Lung (tissue), 12 donors: Measurements from ENCODE around the gene SCPEP1. TPM values are rescaled to one million over a fixed set of nuclear protein-coding genes. Genes with fewer than 3 reads are reported as not detected.

Experiments used
- ATAC-seq: fragments of 200-7000 bp; cut with Tn5 transposase; one replicate; pipeline ENCODE4 v1.9.1; 2020; ENCODE audit warnings: moderate number of reproducible peaks; ENCODE audit not compliant: insufficient read depth, low FRiP score
- DNase-seq, 3 donors: peaks; one replicate each; pipeline ENCODE4 v3.0.0-alpha.2; 2013 to 2017
- H3K27ac ChIP-seq, 2 donors: one replicate each; pipeline ENCODE4 v1.5.1; 2013; ENCODE audit warnings: mild to moderate bottlenecking in 2 of 2, moderate library complexity in 2 of 2, control low read depth in 1 of 2, inconsistent platforms in 1 of 2, low read depth in 1 of 2, low read length in 1 of 2
- H3K27me3 ChIP-seq, 3 donors: one replicate each; pipeline ENCODE4 v1.5.1; 2013; ENCODE audit warnings: low read length in 2 of 3; ENCODE audit not compliant: control insufficient read depth in 3 of 3, insufficient read depth in 3 of 3
- H3K36me3 ChIP-seq, 4 donors: one replicate each; pipeline ENCODE4 v1.5.1; 2013; ENCODE audit warnings: low read length in 4 of 4, mild to moderate bottlenecking in 1 of 4, moderate library complexity in 1 of 4; ENCODE audit not compliant: control insufficient read depth in 4 of 4, insufficient read depth in 4 of 4
- H3K4me1 ChIP-seq, 5 donors: one replicate each; pipeline ENCODE4 v1.5.1; 2013; ENCODE audit warnings: low read length in 5 of 5, mild to moderate bottlenecking in 2 of 5, moderate library complexity in 1 of 5; ENCODE audit not compliant: control insufficient read depth in 5 of 5, insufficient read depth in 5 of 5
- H3K4me3 ChIP-seq: one replicate; pipeline ENCODE4 v1.5.1; 2013; ENCODE audit warnings: mild to moderate bottlenecking, control low read depth, moderate library complexity
- H3K9ac ChIP-seq, 2 donors: one replicate each; pipeline ENCODE4 v1.5.1; 2013; ENCODE audit warnings: low read length in 2 of 2, control low read depth in 1 of 2; ENCODE audit not compliant: insufficient read depth in 1 of 2
- H3K9me3 ChIP-seq, 4 donors: one replicate each; pipeline ENCODE4 v1.5.1; 2013; ENCODE audit warnings: low read length in 3 of 4, mild to moderate bottlenecking in 1 of 4, moderate library complexity in 1 of 4; ENCODE audit not compliant: control insufficient read depth in 4 of 4, insufficient read depth in 3 of 4
- WGBS, 2 donors: extraction: QIAGEN DNeasy Blood & Tissue Kit; methylation state at CpG; one replicate each; pipeline ENCODE4 v1.1.7; 2013; 5-methylcytosine and 5-hydroxymethylcytosine counted together
- polyA plus RNA-seq, 2 donors: library from polyadenylated mRNA; stranded (reverse); fragments of 200-250 nt; gene quantifications; one replicate each; pipeline ENCODE4 v1.2.1, GENCODE V29; 2013
- total RNA-seq, 2 donors: library from RNA; depleted of rRNA in 1 of 2; stranded (reverse); fragments of >200 nt in 1 of 2; gene quantifications; one replicate each; pipeline ENCODE4 v1.2.1, GENCODE V29; 2014 to 2021
- TF ChIP-seq, protein P1 (sequence below): IDR thresholded peaks from 2 replicates; pipeline ENCODE4 v1.5.1; 2012; ENCODE audit warnings: mild to moderate bottlenecking; ENCODE audit errors: control extremely low read depth, extremely low read depth
- donor health status: control.
- donor health status: control.
- donor health status: Bipolar disorder and iron deficiency.
- donor health status: healthy.
- donor health status: DM: yes; HTN: yes; CAD: no.

SCPEP1 gene
- total and polyA plus RNA-seq, 4 donors, result 49.5 to 122 (median 91.2) TPM

DNA sequence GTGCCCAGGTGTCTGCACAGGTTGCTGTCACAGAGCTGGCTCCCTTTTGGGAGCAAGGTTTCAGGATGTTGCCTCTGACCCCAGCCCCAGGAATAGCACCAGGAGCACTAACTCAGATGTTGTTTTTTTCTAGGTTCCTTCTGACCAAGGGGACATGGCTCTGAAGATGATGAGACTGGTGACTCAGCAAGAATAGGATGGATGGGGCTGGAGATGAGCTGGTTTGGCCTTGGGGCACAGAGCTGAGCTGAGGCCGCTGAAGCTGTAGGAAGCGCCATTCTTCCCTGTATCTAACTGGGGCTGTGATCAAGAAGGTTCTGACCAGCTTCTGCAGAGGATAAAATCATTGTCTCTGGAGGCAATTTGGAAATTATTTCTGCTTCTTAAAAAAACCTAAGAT, 28.1 kb downstream of the SCPEP1 start:
- TF ChIP-seq, protein P1, sequence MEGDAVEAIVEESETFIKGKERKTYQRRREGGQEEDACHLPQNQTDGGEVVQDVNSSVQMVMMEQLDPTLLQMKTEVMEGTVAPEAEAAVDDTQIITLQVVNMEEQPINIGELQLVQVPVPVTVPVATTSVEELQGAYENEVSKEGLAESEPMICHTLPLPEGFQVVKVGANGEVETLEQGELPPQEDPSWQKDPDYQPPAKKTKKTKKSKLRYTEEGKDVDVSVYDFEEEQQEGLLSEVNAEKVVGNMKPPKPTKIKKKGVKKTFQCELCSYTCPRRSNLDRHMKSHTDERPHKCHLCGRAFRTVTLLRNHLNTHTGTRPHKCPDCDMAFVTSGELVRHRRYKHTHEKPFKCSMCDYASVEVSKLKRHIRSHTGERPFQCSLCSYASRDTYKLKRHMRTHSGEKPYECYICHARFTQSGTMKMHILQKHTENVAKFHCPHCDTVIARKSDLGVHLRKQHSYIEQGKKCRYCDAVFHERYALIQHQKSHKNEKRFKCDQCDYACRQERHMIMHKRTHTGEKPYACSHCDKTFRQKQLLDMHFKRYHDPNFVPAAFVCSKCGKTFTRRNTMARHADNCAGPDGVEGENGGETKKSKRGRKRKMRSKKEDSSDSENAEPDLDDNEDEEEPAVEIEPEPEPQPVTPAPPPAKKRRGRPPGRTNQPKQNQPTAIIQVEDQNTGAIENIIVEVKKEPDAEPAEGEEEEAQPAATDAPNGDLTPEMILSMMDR, result no peak
- Histone ChIP-seq H3K27ac (no peak overlapping the region), H3K9ac (no peak overlapping the region), H3K4me1 (no peaks in the 10 kb centered on the region), H3K27me3 (no peaks in the 10 kb centered on the region), H3K9me3 (no peaks in the 10 kb centered on the region), H3K36me3 (peaks cover 0 to 13% (median 6%) of the 10 kb centered on the region in 4 donors), H3K4me3 (no peak overlapping the region)
- DNase-seq (no peak), ATAC-seq (no peak)
- 85 to 90% methylated on average over 2 of the region's 2 CpGs for WGBS, 2 donors

DNA sequence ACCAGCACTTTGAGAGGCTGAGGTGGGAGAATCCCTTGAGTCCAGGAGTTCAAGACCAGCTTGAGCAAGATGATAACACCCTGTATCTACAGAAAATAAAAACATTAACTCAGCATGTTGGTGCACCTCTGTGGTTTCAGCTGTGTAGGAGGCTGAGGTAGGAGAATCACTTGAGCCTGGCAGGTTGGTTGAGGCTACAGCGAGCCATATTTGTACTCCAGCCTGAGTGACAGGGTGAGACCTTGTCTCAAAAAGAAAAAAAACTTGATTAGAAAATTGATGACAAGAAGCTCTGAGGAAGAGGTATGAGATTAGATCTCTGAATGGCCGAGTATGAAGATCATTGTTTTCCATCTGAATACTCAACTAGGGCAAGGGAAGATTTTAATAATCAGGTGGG, 31.0 kb downstream of the SCPEP1 start:
- 76 to 86% methylated on average over 2 of the region's 2 CpGs for WGBS, 2 donors
- ATAC-seq (no peak), DNase-seq (no peak)
- Histone ChIP-seq H3K9me3 (no peaks in the 10 kb centered on the region), H3K36me3 (peaks cover 0 to 4% (median 1%) of the 10 kb centered on the region in 4 donors), H3K27me3 (no peaks in the 10 kb centered on the region), H3K9ac (no peak overlapping the region), H3K27ac (no peak overlapping the region), H3K4me3 (no peak overlapping the region), H3K4me1 (peaks cover 0 to 4% (median 0%) of the 10 kb centered on the region in 5 donors)
- TF ChIP-seq, protein P1, result no peak

DNA sequence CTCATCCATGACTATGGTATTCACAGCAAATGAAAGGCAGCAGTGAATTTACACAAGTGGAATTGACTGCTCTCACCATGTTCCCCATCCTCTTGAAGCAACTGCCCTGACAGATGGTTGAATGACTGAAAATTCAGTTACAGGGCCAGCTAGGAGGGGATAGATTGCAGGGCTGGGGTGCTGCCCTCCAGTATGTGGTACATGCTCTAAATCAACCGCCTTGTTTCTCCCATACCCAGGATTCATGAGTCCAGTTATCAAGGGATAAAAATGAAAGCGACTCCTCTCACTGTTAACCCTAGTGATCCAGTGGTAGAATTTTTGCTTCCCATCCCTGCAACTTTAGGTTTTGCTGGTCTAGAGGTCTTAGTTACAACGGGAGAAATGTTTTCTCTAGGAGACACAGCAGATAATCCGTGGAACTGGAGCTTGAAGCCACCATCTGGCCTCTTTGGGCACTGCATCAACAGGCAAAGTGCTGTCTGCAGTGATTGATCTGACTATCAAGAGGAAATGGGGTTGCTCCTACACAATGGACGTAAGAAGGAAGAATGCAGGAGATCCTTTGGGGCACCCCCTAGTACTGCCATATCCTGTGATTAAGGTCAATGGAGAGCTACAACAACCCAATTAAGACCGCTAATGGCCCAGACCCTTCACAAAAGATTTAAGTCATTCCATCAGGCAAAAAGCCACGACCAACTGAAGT, 32.0 kb downstream of the SCPEP1 start:
- TF ChIP-seq, protein P1, result peak; percentile 44
- Histone ChIP-seq H3K27ac (no peak overlapping the region), H3K4me1 (peaks cover 0 to 4% (median 0%) of the 10 kb centered on the region in 5 donors), H3K9ac (no peak overlapping the region), H3K27me3 (no peaks in the 10 kb centered on the region), H3K4me3 (no peak overlapping the region), H3K36me3 (peaks cover 0 to 4% (median 1%) of the 10 kb centered on the region in 4 donors), H3K9me3 (no peaks in the 10 kb centered on the region)
- DNase-seq, result peak; percentile 38 to 64 (median 53)
- WGBS, 2 donors, result 22 to 28% methylated on average over 7 of the region's 7 CpGs
- peak; percentile 75 for ATAC-seq
